ENCODE results near the gene GAS2L2. TPM values are rescaled to one million over a fixed set of nuclear protein-coding genes. Genes with fewer than 3 reads are reported as not detected.

Gene GAS2L2
- total RNA-seq, 1 donor, result not detected

DNA sequence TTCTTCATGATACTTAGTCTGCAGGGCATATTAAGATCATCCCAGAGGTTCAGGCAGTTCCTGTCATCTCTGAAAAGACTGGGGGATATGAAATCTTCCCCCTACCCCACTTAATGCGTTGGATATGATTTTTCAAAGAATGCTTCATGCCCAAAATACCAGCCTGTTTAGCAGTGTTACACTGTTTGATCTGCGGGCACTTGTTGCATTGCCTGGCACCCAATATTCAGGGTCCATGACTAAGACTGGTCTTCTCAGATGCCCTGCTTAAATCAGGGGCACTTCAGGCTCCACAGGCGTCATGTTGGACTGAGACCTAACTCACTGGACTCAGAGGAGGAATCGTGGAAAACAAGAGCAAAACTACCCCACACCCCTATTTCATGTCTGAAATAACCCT lies 28.0 kb downstream of the GAS2L2 start:
- no peak for DNase-seq (ENCODE audit: low read depth)
- TF ChIP-seq, protein P1, sequence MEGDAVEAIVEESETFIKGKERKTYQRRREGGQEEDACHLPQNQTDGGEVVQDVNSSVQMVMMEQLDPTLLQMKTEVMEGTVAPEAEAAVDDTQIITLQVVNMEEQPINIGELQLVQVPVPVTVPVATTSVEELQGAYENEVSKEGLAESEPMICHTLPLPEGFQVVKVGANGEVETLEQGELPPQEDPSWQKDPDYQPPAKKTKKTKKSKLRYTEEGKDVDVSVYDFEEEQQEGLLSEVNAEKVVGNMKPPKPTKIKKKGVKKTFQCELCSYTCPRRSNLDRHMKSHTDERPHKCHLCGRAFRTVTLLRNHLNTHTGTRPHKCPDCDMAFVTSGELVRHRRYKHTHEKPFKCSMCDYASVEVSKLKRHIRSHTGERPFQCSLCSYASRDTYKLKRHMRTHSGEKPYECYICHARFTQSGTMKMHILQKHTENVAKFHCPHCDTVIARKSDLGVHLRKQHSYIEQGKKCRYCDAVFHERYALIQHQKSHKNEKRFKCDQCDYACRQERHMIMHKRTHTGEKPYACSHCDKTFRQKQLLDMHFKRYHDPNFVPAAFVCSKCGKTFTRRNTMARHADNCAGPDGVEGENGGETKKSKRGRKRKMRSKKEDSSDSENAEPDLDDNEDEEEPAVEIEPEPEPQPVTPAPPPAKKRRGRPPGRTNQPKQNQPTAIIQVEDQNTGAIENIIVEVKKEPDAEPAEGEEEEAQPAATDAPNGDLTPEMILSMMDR (IDR thresholded peaks at IDR 0.05; ENCODE audit: insufficient read depth, low read length), result no peak
- no peak overlapping the region for H3K4me3 ChIP-seq (ENCODE audit: low read depth, low read length)

DNA sequence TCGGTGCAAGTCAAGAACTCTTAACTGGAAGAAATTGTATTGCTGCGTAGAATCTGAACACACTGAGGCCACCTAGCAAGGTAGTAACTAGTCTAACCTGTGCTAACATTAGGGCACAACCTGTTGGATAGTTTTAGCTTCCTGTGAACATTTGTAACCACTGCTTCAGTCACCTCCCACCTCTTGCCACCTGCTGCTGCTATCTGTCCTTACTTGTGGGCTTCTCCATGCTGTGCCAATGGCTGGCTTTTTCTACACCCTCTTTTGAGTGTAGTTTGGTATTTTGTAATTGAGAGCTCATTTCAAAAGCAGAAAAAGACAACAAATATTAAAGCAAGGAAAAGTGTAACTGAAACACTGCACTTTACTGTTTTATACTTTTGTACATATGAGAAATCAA lies 29.3 kb downstream of the GAS2L2 start:
- no peak overlapping the region for H3K4me3 ChIP-seq (ENCODE audit: low read depth, low read length)
- DNase-seq (ENCODE audit: low read depth), result no peak
- TF ChIP-seq, protein P1 (IDR thresholded peaks at IDR 0.05; ENCODE audit: insufficient read depth, low read length), result no peak

DNA sequence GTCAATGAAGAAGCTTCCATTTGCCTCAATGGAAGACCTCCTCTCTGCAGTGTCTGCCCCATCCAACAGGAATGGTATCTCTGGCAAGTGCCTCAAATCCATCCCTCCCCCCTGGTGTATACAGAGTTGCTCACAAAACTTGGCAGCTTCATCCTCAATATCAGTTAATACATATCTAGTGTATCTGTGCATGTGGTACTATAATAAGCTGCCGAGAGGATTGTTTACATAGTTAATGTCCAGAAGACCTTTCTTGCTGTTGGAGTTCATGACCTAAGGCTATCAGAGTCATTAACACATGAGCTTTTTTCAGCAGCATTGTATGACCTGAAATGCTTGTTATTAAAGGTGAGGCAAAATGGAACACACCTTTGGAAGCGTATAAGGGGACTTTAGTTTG lies 35.6 kb downstream of the GAS2L2 start:
- TF ChIP-seq, protein P1 (IDR thresholded peaks at IDR 0.05; ENCODE audit: insufficient read depth, low read length), result no peak
- H3K4me3 ChIP-seq (ENCODE audit: low read depth, low read length), result no peak overlapping the region
- DNase-seq (ENCODE audit: low read depth), result no peak

DNA sequence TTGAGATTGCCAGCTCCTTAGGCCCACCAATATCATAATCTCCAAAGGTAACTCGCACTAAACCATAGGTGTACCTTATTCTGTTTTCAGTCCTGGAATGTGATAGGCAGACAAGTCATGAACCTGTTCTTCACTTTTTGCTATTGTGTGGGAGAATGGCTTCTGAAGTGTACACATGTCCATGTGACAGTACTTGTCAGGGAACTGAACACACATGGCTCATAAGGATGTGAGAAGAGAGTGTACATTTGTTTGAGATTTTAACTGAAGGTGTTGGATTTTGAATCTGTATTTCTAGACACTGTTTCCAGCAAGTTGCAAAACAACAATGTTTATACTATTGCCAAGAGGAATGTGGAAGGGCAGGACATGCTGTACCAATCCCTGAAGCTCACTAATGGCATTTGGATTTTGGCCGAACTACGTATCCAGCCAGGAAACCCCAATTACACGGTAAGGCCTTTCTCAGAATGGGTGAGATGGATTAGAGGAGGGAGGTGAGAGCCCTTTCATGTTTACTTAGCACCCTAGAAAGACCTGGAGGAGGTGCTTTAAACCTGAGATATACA lies 36.1 kb downstream of the GAS2L2 start:
- TF ChIP-seq, protein P1 (IDR thresholded peaks at IDR 0.05; ENCODE audit: insufficient read depth, low read length), result no peak
- DNase-seq (ENCODE audit: low read depth), result no peak
- no peak overlapping the region for H3K4me3 ChIP-seq (ENCODE audit: low read depth, low read length)

DNA sequence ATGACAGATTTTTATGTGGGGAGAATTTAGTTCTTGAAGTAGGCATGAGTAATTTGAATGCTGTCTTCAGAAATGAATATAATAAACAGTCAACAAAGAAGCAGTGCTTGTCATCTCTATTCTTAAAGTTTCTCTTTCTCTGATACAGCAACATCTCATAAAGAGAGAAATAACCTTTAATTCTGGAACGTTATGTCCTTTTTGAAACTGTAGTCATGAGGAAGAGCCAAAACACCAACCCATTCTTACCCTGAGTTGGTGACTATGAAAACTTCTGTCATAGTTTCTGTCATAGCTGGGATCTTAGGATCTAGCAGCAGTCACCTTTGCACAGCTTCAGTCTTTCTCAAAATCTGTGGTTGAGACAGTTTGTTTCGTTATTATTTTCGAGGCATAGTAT lies 36.9 kb downstream of the GAS2L2 start:
- DNase-seq (ENCODE audit: low read depth), result no peak
- H3K4me3 ChIP-seq (ENCODE audit: low read depth, low read length), result no peak overlapping the region
- TF ChIP-seq, protein P1 (IDR thresholded peaks at IDR 0.05; ENCODE audit: insufficient read depth, low read length), result no peak

DNA sequence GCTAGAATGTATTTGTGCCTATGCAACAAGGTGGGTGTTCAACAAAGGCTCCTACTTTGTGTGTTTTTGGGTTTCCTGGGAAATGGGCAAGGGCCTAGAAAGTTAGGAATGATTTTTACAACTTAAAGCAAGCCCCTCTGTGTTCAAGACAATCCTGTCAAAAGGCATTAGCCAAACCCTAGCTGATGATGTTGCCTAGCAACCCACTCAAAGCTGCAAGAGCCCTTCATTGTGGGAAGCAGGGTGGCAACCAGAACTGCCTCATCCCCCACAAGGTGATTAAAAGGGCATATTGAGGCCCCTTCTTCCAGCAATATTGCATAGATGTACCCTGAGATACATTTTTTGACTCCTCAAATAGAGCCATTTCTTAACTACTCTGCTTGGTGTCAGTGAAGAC lies 37.6 kb downstream of the GAS2L2 start:
- TF ChIP-seq, protein P1 (IDR thresholded peaks at IDR 0.05; ENCODE audit: insufficient read depth, low read length), result no peak
- no peak overlapping the region for H3K4me3 ChIP-seq (ENCODE audit: low read depth, low read length)
- no peak for DNase-seq (ENCODE audit: low read depth)

DNA sequence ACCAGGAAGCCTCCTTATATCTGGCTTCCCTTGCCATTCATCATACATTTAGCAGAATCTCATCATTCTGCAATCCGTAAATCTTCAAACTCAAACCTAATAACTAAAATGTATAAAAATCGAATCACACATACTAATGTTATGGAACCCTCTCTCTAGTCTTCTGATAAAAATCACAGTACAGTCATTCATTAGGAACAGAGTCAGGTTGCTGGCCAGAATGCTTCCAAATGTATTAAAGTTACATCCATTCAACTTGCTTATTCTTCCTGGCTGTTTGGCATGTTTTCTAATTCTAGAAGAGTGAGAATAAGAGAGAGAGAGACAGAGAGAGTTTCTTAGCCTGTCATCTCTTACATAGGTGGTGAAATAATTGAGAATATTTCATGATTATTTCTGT lies 38.1 kb downstream of the GAS2L2 start:
- TF ChIP-seq, protein P1 (IDR thresholded peaks at IDR 0.05; ENCODE audit: insufficient read depth, low read length), result no peak
- no peak for DNase-seq (ENCODE audit: low read depth)
- no peak overlapping the region for H3K4me3 ChIP-seq (ENCODE audit: low read depth, low read length)
